ENCODE data around the gene POLR1A.

POLR1A gene

GRCh38 chr2:86094229-86094628 lies 11.5 kb downstream of the POLR1A start:
- no peak for DNase-seq

GRCh38 chr2:86087936-86088850 lies 17.5 kb downstream of the POLR1A start:
- DNase-seq, result peak; percentile 22

DNA sequence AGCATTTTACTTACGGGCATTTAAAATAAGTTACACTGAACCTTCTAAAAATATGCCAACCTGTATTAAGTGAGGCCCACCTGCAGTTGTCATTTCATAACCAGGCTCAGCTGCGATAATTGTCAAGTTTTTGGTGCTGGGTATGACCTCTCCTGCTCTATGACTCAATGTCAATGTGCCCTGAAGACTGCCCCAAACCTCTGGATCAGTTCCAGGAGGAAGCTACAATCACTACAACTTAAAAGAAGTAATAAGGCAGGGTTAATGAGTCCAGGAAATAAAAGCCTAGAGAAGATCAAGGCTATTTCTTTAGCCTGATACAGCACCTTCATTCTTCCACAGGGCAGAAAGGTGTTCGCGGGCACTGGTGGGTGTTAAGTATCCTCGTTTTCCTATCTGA lies 22.9 kb downstream of the POLR1A start:
- DNase-seq, result no peak

- DNase-seq, result no peak
Measured at GRCh38 chr2:86081724-86082123, 24.0 kb downstream of the POLR1A start.

DNA sequence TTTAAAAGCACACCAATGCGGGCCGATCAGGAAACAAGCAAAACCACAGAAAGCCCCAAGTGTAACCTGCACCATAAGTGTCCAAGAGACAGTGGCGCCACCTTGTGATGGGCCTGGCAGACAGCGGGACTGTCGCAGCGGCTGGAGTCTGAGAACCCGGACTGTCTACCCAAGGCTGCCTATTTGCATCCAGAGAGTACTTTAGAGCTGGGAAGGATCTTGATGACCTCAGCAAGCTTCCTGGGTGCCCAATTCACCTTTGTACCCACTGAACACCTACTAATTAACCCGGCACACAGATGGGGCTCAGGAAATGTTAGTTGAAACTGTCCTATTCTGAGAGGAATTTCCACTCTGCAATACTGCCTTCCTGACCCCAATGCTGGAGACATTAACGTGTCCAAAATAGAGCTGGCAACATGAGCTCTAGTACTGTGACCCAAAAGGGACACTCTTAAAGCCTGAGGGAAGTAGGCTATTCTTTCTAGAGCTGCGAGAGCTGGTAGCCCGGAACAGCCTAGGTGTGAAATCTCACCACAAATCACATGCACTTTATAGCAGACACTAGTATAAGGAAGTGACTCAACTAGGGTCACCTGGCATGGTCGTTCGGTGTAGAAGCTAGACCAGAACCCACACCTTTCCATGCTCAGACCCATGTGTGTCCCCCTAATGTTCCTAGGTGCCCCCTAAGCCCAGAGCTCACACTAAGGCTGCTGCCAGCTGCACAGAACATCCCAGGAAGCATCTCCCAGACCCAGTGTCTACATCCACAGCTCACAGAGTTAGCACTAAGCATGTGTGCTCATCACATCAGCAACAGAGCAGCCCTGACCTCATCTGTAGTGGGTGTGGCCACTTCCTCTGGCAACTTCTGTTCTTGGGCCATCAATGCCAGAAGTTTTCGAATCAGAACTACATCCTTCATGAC lies 25.4 kb downstream of the POLR1A start:
- DNase-seq, result peak; percentile 85

GRCh38 chr2:86078774-86079545 lies 26.7 kb downstream of the POLR1A start:
- DNase-seq, result no peak

DNA sequence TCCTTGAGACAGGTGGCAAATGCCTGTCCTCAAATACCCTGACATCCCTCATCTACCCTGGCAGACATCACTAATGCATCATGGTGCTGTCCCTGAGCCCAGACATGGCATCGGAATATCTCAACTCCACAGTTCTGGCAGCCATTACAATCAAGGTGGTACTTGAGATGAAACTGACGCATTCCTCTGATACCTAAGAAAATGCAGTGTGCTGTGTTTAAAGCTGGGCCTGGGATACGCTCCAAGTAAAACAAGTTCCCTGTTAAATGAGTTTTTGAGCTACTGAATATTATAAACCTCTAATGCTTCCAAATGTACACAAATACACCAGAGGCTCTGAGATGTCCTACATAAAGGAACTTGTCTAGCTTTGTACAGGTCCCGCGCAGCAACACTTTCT lies 29.8 kb downstream of the POLR1A start:
- no peak for DNase-seq

GRCh38 chr2:86074811-86075210 lies 30.9 kb downstream of the POLR1A start:
- DNase-seq, result no peak

GRCh38 chr2:86074256-86074655 lies 31.4 kb downstream of the POLR1A start:
- DNase-seq, result no peak

GRCh38 chr2:86073225-86073624 lies 32.5 kb downstream of the POLR1A start:
- DNase-seq, result no peak

DNA sequence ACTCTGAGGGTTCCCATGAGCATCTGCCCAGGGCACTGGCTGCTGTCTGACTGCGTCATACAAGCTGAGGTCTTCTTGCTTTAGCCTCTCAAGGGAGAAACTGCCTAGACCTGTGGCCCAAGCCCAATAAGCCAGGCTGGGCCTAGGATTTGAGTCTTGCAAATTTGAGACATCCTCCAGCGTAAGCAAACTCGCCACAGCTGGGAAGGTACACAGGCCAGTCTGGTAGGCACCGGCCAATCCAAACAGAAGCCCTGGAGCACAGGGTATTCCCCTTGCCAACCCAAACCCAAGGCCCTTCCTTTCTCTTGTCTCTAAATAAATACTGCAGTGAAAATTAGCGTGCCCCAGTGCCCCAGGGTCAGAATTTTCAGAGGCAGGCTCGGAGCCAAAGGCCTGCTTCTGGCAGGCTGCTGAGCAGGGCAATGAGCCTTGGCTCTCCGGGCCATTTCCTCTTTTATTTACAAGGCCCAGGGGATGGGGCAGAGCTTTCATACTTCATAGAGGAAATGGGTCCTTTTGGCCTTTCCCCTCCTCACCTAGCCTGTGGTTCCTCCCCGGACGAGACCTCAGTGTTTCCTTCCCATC lies 33.3 kb downstream of the POLR1A start:
- no peak for DNase-seq

- DNase-seq, result no peak
Measured at GRCh38 chr2:86070868-86071267, 34.8 kb downstream of the POLR1A start.

GRCh38 chr2:86069783-86070339 lies 35.8 kb downstream of the POLR1A start:
- no peak for DNase-seq

DNA sequence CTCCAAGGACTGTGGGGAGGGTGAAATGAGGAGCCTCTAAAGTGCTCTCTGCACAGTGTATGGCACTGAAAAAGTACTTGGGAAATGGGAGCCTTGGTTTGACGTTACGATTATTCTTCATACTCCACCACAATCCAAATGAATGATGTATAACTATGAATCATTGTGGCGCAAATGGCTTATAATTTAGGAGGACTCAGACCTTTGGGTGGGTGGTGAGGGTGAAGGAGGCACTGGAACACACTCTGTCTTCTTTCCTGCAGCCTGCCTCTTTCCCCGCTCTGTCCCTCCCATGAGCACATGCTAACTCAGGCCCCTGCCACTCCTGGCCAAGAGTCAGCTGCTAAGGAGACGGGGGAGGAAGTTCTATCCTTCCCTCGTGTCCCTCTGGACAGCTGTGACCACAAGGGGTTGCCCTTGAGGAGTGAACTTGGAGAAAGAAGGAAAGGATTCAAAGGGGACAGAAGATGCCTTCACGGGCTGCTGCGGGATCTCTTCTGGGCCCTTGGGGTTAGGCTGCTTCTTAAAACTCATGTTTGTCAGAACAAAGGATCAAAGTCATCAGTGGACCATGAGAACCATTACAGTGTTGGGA lies 36.5 kb downstream of the POLR1A start:
- no peak for DNase-seq

DNA sequence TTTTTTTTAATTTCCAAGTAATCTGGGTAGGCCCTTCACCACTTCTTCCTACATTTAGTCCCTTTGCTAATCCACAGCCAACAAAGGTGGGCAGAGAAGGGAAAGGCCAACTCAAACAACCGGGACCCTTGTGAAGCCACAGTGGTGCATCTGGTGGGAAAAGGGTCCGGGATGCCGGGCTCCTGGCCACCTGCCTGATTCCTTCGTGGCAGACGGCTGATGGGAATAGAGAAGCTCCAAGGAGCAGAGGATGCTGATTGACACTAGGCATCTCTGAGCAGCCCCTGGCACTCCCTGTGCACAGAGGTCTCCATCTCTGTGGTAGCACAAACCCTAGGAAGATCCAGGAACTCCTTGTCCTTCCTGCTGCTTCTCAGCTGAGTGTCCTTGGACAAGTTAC lies 37.0 kb downstream of the POLR1A start:
- DNase-seq, result no peak

- peak; percentile 45 for DNase-seq
Measured at GRCh38 chr2:86068136-86068588, 37.5 kb downstream of the POLR1A start.

GRCh38 chr2:86066915-86067314 lies 38.8 kb downstream of the POLR1A start:
- DNase-seq, result no peak

DNA sequence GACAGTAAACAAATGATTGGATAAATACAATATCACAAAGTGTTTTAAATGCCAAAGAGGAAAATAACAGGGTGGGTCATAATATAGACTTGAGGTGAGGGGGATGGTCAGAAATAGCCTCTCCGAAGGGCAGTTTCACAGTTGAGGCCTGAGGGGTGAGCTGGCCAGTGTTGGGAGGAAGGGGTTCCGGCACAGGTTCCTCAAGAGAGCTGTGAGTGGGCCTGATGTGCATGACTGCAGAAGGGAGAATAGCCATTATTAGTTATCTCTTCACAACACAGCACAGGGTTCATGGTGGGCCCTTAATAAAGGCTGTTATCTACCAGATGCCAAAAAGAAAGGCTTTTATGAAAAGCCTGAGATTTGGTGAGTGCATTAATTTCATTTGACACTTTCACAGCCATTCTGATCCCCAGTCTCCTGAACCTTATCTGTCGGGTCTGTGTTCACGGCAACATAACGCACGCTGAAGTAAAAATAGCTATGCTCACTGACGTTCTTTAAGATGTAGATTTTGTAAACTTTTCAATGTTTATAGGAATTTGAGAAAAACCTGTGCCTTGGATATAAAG lies 39.6 kb downstream of the POLR1A start:
- no peak for DNase-seq

- DNase-seq, result no peak
Measured at GRCh38 chr2:86065512-86065911, 40.2 kb downstream of the POLR1A start.

- DNase-seq, result no peak
Measured at GRCh38 chr2:86064006-86064405, 41.7 kb downstream of the POLR1A start.

DNA sequence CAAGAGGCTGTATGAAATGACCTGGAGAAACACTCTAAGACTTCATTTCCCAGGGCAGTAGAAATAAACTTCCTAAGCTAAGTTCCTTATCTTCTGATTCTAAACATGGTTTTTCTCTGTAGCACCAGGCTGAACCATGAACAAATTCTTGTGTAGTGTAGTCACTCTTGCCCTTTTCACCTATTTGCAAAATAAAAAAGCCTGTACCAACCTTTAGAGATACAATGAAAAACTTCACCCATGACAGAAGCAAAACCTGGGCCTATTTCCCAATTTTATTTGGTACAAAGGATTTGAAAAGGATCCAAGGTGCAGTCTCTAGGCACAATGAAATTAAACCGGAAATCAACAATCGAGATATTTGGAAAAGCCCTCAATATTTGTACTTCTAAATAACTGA lies 43.6 kb downstream of the POLR1A start:
- DNase-seq, result no peak

All from activated CD4-positive, alpha-beta T cell treated with anti-CD3 and anti-CD28 coated beads for 48 hours (primary cell).